Endothelial cell of umbilical vein (primary cell): Measurements from ENCODE around the gene SMIM3. TPM values are rescaled to one million over a fixed set of nuclear protein-coding genes. Genes with fewer than 3 reads are reported as not detected.

Source experiments
- BruUV-seq: library from RNA; stranded (reverse); fragments of 400-500 nt; replicated peaks from 2 replicates; lab custom pipeline; 2021; lab: Mats Ljungman, UMichigan
- CTCF ChIA-PET: fragments of 300-600, 350-600 bp; sonication (Branson Sonifier 250); formaldehyde crosslinking; loops from one replicate; lab custom pipeline; 2021; ENCODE audit warnings: antibody characterized with exemption, inconsistent platforms; lab: Charles Lee
- POLR2A ChIA-PET: fragments of 300-600, 350-600 bp; sonication (Branson Sonifier 250); formaldehyde crosslinking; loops from one replicate; lab custom pipeline; 2021; ENCODE audit warnings: antibody characterized with exemption, inconsistent platforms; lab: Charles Lee
- DNase-seq: peaks from one replicate; pipeline ENCODE4 v3.0.0-alpha.2; 2011; ENCODE audit warnings: low read depth, low spot score
- FAIRE-seq: peaks from 2 replicates; lab custom pipeline; 2011; peaks lifted over from hg19 to GRCh38; lab: Jason Lieb, UNC
- H2AFZ ChIP-seq: 2 replicates; pipeline ENCODE4 v1.6.0; 2012; ENCODE audit warnings: low read depth, low read length, control low read depth, inconsistent platforms
- H3K27ac ChIP-seq: 2 replicates; pipeline ENCODE4 v1.5.1; 2011; ENCODE audit warnings: low read depth, mild to moderate bottlenecking, control low read depth, low read length, moderate library complexity; ENCODE audit not compliant: insufficient read depth
- H3K27me3 ChIP-seq, 2 experiments: 2 replicates each; pipeline versions ENCODE4 v1.6.0 to v1.6.1; 2011; ENCODE audit warnings: low read length in 2 of 2, mixed read lengths in 1 of 2; ENCODE audit not compliant: control insufficient read depth in 2 of 2, insufficient read depth in 2 of 2
- H3K36me3 ChIP-seq, 2 experiments: 2 replicates in 1 of 2; 3 replicates in 1 of 2; pipeline ENCODE4 v1.5.1; 2011; ENCODE audit warnings: low read length in 2 of 2, mild to moderate bottlenecking in 1 of 2, moderate library complexity in 1 of 2; ENCODE audit not compliant: control insufficient read depth in 2 of 2, insufficient read depth in 2 of 2; ENCODE audit errors: extremely low read depth in 1 of 2
- H3K4me1 ChIP-seq: 3 replicates; pipeline ENCODE4 v1.5.1; 2011; ENCODE audit warnings: mild to moderate bottlenecking, low read length; ENCODE audit not compliant: control insufficient read depth, insufficient read depth; ENCODE audit errors: extremely low read depth
- H3K4me2 ChIP-seq: 2 replicates; pipeline ENCODE4 v1.6.1; 2011; ENCODE audit warnings: low read length, control low read depth, mixed read lengths; ENCODE audit not compliant: insufficient read depth
- H3K4me3 ChIP-seq, 3 experiments: fragments of 200-600 bp in 1 of 3; sonication (generic), shearing (Covaris generic) in 1 of 3; replicated peaks in 1 of 3; 2 replicates each; pipeline ENCODE4 v1.5.1; 2011 to 2016; ENCODE audit warnings: control low read depth in 3 of 3, low read length in 3 of 3, mild to moderate bottlenecking in 2 of 3, inconsistent platforms in 1 of 3, low read depth in 1 of 3, moderate library complexity in 1 of 3; ENCODE audit not compliant: insufficient read depth in 1 of 3
- H3K79me2 ChIP-seq: 2 replicates; pipeline ENCODE4 v1.6.0; 2012; ENCODE audit warnings: low read length, inconsistent platforms; ENCODE audit not compliant: control insufficient read depth, insufficient read depth
- H3K9ac ChIP-seq: replicated peaks from 2 replicates; pipeline ENCODE3; 2011; ENCODE audit warnings: low read length, control low read depth; ENCODE audit not compliant: insufficient read depth; ENCODE audit errors: extremely low read depth
- H3K9me1 ChIP-seq: replicated peaks from 3 replicates; pipeline ENCODE4 v1.6.0; 2011; ENCODE audit warnings: mild to moderate bottlenecking, low read length; ENCODE audit not compliant: control insufficient read depth, insufficient read depth; ENCODE audit errors: extremely low read depth
- H3K9me3 ChIP-seq: replicated peaks from 2 replicates; pipeline ENCODE4 v1.5.1; 2012; ENCODE audit warnings: low read length, inconsistent platforms; ENCODE audit not compliant: control insufficient read depth, insufficient read depth
- H4K20me1 ChIP-seq: replicated peaks from 2 replicates; pipeline ENCODE3; 2011; ENCODE audit warnings: mild to moderate bottlenecking, low read length; ENCODE audit not compliant: control insufficient read depth, insufficient read depth; ENCODE audit errors: extremely low read depth
- EZH2 ChIP-seq: IDR thresholded peaks from 2 replicates; pipeline ENCODE4 v1.6.1; 2012; ENCODE audit warnings: borderline replicate concordance, low read depth, mild to moderate bottlenecking, moderate library complexity, low read length, inconsistent platforms; ENCODE audit not compliant: severe bottlenecking
- FOS ChIP-seq: IDR thresholded peaks from 2 replicates; pipeline ENCODE4 v1.6.1; 2011; ENCODE audit warnings: mild to moderate bottlenecking, low read length, moderate library complexity, borderline replicate concordance; ENCODE audit not compliant: insufficient read depth
- GATA2 ChIP-seq: IDR thresholded peaks from 2 replicates; pipeline ENCODE4 v1.7.0; 2011; ENCODE audit warnings: low read depth, mild to moderate bottlenecking, moderate library complexity, mixed read lengths, low read length; ENCODE audit not compliant: insufficient read length, insufficient read depth
- JUN ChIP-seq: IDR thresholded peaks from 2 replicates; pipeline ENCODE4 v1.6.1; 2011; ENCODE audit warnings: borderline replicate concordance, low read depth; ENCODE audit not compliant: insufficient read length, insufficient read depth
- MYC ChIP-seq: IDR thresholded peaks from one replicate; pipeline ENCODE4 v1.6.1; 2011; ENCODE audit warnings: mild to moderate bottlenecking, low read depth, low read length
- POLR2A ChIP-seq: IDR thresholded peaks from 2 replicates; pipeline ENCODE4 v1.6.1; 2012; ENCODE audit warnings: low read depth, mild to moderate bottlenecking, control low read depth, low read length
- POLR2AphosphoS5 ChIP-seq: IDR thresholded peaks from 2 replicates; pipeline ENCODE4 v1.6.1; 2012; ENCODE audit warnings: low read depth, mild to moderate bottlenecking, control low read depth, low read length, moderate library complexity; ENCODE audit not compliant: insufficient read depth
- dilution Hi-C: fragments of 300-500 bp; cut with MboI; formaldehyde crosslinking; loops from one replicate; pipeline ENCODE4 v1.15.0; 2019; ENCODE audit warnings: low sequenced_read_pairs; ENCODE audit not compliant: extremely low pct_ligation_motif_present
- intact Hi-C: fragments of 100-400 bp; cut with micrococcal nuclease; formaldehyde crosslinking; loops from one replicate; pipeline ENCODE4 v1.10.0; 2022
- polyA plus RNA-seq, 4 experiments: library from polyadenylated mRNA; depleted of rRNA in 3 of 4; stranded (reverse) in 3 of 4; unstranded in 1 of 4; fragments of >200 nt; gene quantifications; 2 replicates each; pipeline versions ENCODE4 v1.2.1 to v1.2.3, GENCODE V29; 2011 to 2012; ENCODE audit warnings: missing spikeins in 1 of 4
- total RNA-seq: library from RNA; stranded (reverse); gene quantifications from 2 replicates; pipeline ENCODE4 v1.2.3, GENCODE V29; 2021
- TF ChIP-seq, protein P1 (sequence below): IDR thresholded peaks from 2 replicates; pipeline ENCODE4 v1.6.1; 2011; ENCODE audit not compliant: insufficient read depth, insufficient read length
- TF ChIP-seq, protein P2 (sequence below), 2 donors: IDR thresholded peaks; 1 replicate in 1 of 2; 2 replicates in 1 of 2; pipeline ENCODE4 v1.5.1; 2011; ENCODE audit warnings: low read length in 2 of 2, mild to moderate bottlenecking in 2 of 2, moderate library complexity in 2 of 2, control low read depth in 1 of 2, inconsistent platforms in 1 of 2, low read depth in 1 of 2; ENCODE audit not compliant: insufficient read depth in 1 of 2; ENCODE audit errors: extremely low read depth in 1 of 2

Gene SMIM3
- total and polyA plus RNA-seq, 2 donors (not counting 3 experiments of a cell fraction or from before 2014, with no cell fraction given), result 1.0 to 2.0 TPM

DNA sequence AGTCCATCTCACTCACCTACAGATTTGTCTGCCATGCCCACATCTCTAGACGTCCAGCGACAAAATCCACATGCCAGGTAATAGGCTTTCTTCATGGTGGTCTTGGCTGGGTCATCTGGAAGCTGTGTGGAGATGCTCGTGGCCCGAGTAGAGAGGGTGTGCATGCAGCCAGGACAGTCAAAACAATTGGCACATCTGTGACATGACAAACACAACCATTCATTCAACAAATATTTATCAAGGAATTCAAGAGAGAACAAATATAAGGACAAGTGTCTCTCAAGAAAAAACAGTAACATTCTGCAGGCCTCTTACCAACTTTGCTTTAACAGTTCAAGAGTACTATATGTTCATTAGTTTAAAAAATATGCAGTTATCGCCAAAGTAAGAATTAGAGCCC is 25.1 kb upstream of the SMIM3 start:
- BruUV-seq, result no TSS peak
- Histone ChIP-seq H3K9me1 (no peaks in the 10 kb centered on the region), H4K20me1 (no peaks in the 10 kb centered on the region), H3K9ac (no peak overlapping the region), H3K36me3 (peaks cover 12 to 17% of the 10 kb centered on the region in 2 experiments), H3K4me3 (no peak overlapping the region), H3K4me2 (no peak overlapping the region), H3K27me3 (no peaks in the 10 kb centered on the region), H3K4me1 (peaks cover 15% of the 10 kb centered on the region), H2AFZ (no peak overlapping the region), H3K9me3 (no peaks in the 10 kb centered on the region), H3K27ac (no peak overlapping the region), H3K79me2 (peaks cover 54% of the 10 kb centered on the region)
- CTCF ChIA-PET, result no interaction called here
- DNase-seq (no peak), FAIRE-seq (no peak)
- intact Hi-C loops, result no loop called here
- dilution Hi-C loops, result no loop called here
- TF ChIP-seq, protein P1, sequence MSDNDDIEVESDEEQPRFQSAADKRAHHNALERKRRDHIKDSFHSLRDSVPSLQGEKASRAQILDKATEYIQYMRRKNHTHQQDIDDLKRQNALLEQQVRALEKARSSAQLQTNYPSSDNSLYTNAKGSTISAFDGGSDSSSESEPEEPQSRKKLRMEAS, result no peak
- no peak for TF ChIP-seq MYC
- TF ChIP-seq POLR2A, result no peak
- no peak for TF ChIP-seq GATA2
- TF ChIP-seq JUN, result no peak
- TF ChIP-seq, protein P2, sequence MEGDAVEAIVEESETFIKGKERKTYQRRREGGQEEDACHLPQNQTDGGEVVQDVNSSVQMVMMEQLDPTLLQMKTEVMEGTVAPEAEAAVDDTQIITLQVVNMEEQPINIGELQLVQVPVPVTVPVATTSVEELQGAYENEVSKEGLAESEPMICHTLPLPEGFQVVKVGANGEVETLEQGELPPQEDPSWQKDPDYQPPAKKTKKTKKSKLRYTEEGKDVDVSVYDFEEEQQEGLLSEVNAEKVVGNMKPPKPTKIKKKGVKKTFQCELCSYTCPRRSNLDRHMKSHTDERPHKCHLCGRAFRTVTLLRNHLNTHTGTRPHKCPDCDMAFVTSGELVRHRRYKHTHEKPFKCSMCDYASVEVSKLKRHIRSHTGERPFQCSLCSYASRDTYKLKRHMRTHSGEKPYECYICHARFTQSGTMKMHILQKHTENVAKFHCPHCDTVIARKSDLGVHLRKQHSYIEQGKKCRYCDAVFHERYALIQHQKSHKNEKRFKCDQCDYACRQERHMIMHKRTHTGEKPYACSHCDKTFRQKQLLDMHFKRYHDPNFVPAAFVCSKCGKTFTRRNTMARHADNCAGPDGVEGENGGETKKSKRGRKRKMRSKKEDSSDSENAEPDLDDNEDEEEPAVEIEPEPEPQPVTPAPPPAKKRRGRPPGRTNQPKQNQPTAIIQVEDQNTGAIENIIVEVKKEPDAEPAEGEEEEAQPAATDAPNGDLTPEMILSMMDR (IDR thresholded peaks at IDR 0.05; ENCODE audit: extremely low read depth in 1 of 2, insufficient read depth in 1 of 2, low read depth in 1 of 2, low read length in 2 of 2), result no peak
- no peak for TF ChIP-seq FOS
- TF ChIP-seq EZH2, result no peak
- TF ChIP-seq POLR2AphosphoS5, result no peak
- POLR2A ChIA-PET, result no interaction called here
